Aortic smooth muscle cell (primary cell): ENCODE measurements around the gene OR52I2. TPM values are rescaled to one million over a fixed set of nuclear protein-coding genes. Genes with fewer than 3 reads are reported as not detected.

Experiments used
- total RNA-seq: library from RNA; depleted of rRNA; stranded (reverse); fragments of >200 nt; gene quantifications from 2 replicates; pipeline ENCODE4 v1.2.3, GENCODE V29; 2014

Gene OR52I2
- total RNA-seq = not detected in 2 replicates

DNA sequence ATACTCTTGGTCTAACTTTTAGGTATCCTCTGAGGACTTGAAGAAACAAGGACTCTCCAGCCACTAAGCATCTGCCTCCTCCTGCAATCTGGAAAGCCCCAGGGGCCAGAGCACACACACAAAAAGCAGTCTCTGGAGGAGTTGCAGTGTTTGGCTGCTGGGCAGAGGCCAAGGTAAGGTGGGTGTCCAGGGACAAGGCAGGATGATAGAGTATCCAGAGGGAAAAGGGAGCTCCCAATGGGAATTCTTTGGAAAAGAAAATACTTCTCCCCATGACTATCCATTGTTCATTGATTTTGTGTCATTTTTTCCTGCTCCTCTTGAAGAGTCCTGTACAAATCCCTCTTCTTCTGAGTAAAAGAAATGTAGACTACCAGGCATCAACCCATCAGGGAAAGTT lies at the start of gene OR52I2:
OR52I2 (plus strand) TSS at position 301 of the 400 bp plus-strand sequence.

DNA sequence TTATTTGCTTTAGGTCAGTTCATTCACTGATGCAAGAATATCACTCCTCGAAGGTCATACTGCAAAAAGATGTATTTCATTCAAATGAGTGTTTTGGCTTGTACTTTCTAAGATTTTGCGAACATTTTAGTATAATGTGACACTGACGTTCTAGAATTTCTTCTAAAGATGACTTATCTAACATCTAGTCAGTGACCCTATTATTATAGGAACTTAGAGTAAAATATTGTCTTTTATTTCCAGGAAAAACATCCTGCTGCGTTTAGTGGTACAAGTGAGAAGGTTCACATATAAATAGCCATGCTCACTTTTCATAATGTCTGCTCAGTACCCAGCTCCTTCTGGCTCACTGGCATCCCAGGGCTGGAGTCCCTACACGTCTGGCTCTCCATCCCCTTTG lies 36.7 kb upstream of the OR52I2 start, which contains the start of gene OR52M1:
OR52M1 (plus strand) TSS at position 301 of the 400 bp plus-strand sequence; CDS start at position 301, 0 bp downstream.

GRCh38 chr11:4593739-4594138 lies 12.2 kb downstream of the OR52I2 start, which contains the start of gene OR52I1:
Gene OR52I1, plus strand, starts transcription at chr11:4594039. Its CDS starts 0 bp downstream, at chr11:4594039.

GRCh38 chr11:4607781-4608666 lies 26.5 kb downstream of the OR52I2 start, which contains the start of gene TRIM68:
Gene TRIM68, minus strand, starts transcription at chr11:4608231. Its CDS starts 2,727 bp downstream, at chr11:4605504.

GRCh38 chr11:4636962-4637661 lies 55.6 kb downstream of the OR52I2 start, which contains the start of gene OR51D1:
Gene OR51D1, plus strand, starts transcription at chr11:4637477. Its CDS starts 2,314 bp downstream, at chr11:4639791.

Other genes with a start within 250 kb of the OR52I2 start
- gene OR52B4, start 213.4 kb upstream of the OR52I2 start, total RNA-seq = not detected in 2 replicates
- gene TRIM21, start 188.0 kb upstream of the OR52I2 start, total RNA-seq = 17.7 and 18.8 TPM in 2 replicates
- not detected in 2 replicates for gene OR52K2, start 132.4 kb upstream of the OR52I2 start, total RNA-seq
- gene OR52K1, start 99.1 kb upstream of the OR52I2 start, total RNA-seq = not detected in 2 replicates
- not detected in 2 replicates for gene OR52M1, start 36.6 kb upstream of the OR52I2 start, total RNA-seq
- not detected in 2 replicates for gene OR52I1, start 12.3 kb downstream of the OR52I2 start, total RNA-seq
- 7.8 and 8.7 TPM in 2 replicates for gene TRIM68, start 26.5 kb downstream of the OR52I2 start, total RNA-seq
- gene OR51D1, start 55.7 kb downstream of the OR52I2 start, total RNA-seq = not detected in 2 replicates
- gene OR51E1, start 62.2 kb downstream of the OR52I2 start, total RNA-seq = not detected in 2 replicates
- not detected in 2 replicates for gene OR51E2, start 116.1 kb downstream of the OR52I2 start, total RNA-seq
- not detected in 2 replicates for gene MMP26, start 123.0 kb downstream of the OR52I2 start, total RNA-seq
- gene OR51F1, start 188.2 kb downstream of the OR52I2 start, total RNA-seq = not detected in 2 replicates
- not detected in 2 replicates for gene OR52R1, start 222.6 kb downstream of the OR52I2 start, total RNA-seq
- gene OR51F2, start 239.6 kb downstream of the OR52I2 start, total RNA-seq = not detected in 2 replicates